Activated CD4-positive, alpha-beta T cell treated with anti-CD3 and anti-CD28 coated beads for 24 hours (primary cell): ENCODE results near the gene FBF1.
"Not testable (repeated sequence)": the region's sequence is repeated elsewhere in the genome, so short reads cannot be mapped to it uniquely, and the experiment has no call there.

Experiments used
- DNase-seq, 2 donors: peaks; one replicate each; pipeline ENCODE4 v3.0.0-alpha.2; 2020; ENCODE audit warnings: low read depth in 2 of 2

The FBF1 gene, protein sequence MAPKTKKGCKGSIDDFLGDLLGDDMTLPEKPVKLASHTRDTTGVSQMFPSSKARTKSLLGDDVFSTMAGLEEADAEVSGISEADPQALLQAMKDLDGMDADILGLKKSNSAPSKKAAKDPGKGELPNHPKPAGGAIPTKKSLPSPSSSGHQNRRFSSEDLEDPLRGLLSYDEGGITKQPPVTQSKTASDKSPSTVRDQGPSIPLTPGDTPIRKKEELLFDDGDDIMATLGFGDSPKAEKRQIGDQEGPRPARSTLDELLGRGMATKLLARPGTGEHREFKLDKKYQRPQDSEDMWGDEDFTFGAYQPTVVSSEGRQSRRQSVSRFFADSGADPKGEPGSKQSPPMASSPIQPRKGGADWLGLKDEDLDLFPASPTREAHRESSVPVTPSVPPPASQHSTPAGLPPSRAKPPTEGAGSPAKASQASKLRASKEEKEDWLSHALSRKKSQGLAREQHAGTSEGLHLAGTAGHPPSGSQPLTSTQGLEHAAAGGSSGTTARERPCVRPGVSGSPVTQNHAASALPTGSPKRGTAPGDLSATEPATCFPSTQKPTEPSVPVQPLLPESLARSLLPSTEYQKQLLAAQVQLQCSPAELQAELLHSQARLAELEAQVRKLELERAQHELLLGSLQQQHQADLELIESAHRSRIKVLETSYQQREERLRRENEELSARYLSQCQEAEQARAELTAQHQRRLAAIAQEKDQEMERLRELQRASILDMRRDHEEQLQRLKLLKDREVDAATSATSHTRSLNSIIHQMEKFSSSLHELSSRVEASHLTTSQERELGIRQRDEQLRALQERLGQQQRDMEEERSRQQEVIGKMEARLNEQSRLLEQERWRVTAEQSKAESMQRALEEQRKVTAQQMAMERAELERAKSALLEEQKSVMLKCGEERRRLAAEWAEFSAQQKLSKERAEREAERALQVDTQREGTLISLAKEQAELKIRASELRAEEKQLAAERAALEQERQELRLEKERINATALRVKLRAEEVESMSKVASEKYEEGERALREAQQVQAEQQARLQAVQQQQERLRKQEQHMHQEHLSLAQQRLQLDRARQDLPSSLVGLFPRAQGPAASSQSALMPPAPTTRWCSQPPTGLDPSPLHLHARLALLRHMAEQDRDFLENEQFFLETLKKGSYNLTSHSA

DNA sequence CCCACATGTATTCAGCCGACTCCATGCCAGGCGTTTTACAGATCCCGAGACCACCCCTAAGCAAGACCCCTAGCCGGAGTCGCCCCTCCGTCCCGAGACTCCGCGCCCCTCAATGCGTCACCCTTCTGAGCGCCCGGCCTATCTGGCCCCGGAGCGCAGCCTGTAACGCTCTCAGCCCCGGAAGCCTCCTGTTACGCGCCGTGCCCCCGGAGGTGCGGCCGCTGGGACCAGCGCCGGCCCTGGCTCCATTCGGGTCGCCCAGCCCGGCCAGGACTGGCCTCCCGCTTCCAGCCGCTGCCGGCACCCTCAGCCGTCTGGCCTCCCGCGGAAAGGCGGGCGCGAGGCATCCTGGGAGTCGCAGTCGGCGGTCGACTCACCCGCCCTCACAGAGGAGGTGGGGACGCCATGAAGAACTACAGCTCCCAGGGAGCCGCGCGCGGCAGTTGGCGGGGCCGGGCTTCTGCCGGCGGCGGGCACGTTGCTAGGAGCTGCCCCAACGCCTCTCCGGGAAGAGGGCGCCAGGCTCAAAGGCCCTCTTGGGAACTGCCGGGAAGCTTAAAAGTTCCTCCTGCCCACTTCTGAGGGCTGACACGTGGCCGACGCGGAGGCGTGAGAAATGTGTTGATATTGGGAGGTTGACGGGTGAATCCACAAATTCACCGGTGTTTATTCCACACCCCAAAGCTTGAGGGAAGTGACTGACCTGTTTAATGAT, at the start of gene FBF1:
FBF1 (minus strand) TSS at position 316 of the 715 bp plus-strand sequence. CDS start 2,893 bp downstream, outside the sequence.
- DNase-seq, result peak; percentile 77 to 86

DNA sequence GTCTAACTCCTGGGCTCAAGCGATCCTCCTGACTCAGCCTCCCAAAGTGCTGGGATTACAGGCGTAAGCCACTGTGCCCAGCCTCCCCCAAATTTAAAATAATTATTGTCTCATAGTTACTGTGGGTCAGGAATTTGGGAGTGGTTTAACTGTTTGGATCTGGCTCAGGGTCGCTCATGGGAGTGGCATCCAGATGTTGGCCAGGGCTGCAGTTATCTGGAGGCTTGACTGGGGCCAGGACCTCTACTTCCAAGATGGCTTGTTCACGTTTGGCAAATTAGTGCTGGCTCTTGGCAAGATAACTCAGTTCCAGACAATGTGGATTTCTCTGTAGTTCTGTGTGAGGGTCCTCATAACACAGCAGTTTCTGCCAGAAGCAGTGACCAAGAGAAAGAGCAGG, 46.2 kb upstream of the FBF1 start:
- no peak for DNase-seq

DNA sequence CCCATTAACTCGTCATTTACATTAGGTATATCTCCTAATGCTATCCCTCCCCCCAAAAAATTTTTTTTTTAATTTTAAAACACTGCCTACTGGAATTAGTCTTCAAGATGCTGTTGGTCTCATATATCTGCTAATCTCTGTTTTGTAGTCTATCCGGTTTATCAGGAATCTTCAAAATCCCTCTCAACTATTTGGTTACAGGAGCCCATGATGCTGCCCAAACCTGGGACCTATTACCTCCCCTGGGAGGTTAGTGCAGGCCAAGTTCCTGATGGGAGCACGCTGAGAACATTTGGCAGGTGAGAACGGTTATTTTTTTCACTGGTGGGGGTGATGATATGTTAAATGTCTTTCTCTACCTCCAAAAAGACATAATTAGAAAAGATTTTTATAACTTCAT, 45.1 kb upstream of the FBF1 start:
- DNase-seq, result no peak

- no peak for DNase-seq
Measured at GRCh38 chr17:75983501-75984181, 42.8 kb upstream of the FBF1 start.

- no peak for DNase-seq
Measured at GRCh38 chr17:75981019-75981615, 40.3 kb upstream of the FBF1 start.

DNA sequence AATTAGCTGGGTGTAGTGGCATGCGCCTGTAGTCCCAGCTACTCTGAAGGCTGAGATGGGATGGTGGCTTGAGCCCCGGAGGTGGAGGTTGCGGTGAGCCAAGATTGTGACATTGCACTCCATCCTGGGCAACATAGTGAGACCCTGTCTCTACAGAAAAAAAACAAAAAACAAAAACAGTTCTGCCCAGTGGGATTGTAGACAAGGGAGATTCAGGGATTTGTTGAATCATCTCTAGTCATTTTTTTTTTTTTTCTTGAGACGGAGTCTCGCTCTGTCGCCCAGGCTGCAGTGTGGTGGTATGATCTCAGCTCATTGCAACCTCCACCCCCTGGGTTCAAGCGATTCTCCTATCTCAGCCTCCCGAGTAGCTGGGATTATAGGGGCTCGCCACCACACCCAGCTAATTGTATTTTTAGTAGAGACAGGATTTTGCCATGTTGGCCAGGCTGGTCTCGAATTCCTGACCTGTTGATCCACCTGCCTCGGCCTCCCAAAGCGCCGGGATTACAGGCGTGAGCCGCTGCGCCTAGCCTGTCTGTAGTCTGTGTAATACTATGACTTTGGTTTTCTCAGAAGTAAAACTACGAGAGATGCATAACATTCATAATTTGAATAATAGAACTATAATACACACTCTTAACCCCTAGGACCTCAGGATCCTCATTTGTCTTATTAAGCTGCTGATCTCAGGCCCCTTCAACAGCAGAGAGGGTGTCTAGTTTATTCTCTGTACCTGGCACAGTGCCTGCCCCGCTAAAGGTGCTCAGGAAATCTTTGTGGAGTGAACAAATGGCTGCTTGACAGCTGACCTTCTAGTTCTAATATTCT, 39.6 kb upstream of the FBF1 start:
- no peak for DNase-seq

- no peak for DNase-seq
Measured at GRCh38 chr17:75979705-75980187, 38.9 kb upstream of the FBF1 start.

GRCh38 chr17:75978938-75979704, 38.3 kb upstream of the FBF1 start, which contains the start of the genes ACOX1 and TEN1:
TSS of gene ACOX1 (minus strand) at chr17:75979166. CDS start at chr17:75979073, 93 bp downstream.
TSS of gene TEN1 (plus strand) at chr17:75979240. CDS start at chr17:75986193, 6,953 bp downstream.
- peak; percentile 95 to 96 for DNase-seq

DNA sequence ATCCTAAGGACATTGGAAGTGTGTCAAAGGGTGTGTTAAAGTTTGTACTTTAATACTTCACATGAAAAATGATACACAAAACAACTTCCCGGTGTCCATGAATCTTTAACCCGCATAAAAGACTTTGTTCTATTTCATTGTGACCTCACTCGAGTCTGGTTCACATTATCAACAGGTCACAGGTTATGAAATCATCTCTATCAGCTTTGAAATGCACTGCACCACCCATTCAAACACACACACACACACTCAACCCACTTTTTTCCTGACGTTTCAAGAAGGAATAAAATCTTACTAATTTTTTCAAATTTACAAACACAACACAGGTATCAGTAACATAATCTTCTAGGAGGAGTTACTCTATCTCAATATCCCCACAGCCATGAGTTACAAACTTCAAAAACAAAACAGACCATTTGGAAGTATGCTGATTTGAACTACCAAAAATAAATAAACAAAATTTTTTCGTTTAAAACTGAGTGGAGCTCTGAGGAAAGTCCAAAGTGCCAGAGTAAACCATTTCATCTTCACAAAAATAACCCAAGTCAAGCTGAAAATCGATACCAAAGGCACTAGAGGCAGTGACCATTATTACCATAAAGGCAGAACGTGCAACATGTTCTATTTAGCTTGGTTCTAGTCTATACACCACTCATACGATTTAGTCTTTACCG, 35.5 kb upstream of the FBF1 start:
- DNase-seq, result no peak

DNA sequence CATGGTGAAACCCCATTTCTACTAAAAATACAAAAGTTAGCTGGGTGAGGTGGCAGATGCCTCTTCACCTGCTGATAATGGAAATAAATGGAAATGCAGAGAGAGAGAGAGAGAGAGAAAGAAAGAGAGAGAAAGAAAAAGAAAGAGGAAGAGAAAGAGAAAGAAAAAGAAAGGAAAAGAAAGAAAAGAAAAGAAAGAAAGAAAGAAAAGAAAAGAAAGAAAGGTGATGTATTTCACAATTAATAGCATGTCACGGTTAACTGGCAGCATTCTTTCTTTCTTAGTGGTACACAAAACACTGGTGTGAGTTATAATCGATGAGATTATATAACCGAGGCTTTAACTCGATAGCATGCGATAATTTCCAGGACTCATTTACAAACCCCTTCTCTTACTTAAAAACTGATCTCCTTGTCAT, 34.9 kb upstream of the FBF1 start:
- DNase-seq, result no peak

- DNase-seq, result not testable (repeated sequence)
Measured at GRCh38 chr17:75975187-75975586, 34.3 kb upstream of the FBF1 start.

GRCh38 chr17:75970626-75971025, 29.8 kb upstream of the FBF1 start:
- no peak for DNase-seq

- DNase-seq, result no peak
Measured at GRCh38 chr17:75970011-75970523, 29.2 kb upstream of the FBF1 start.

- not testable (repeated sequence) for DNase-seq
Measured at GRCh38 chr17:75969044-75969443, 28.2 kb upstream of the FBF1 start.

DNA sequence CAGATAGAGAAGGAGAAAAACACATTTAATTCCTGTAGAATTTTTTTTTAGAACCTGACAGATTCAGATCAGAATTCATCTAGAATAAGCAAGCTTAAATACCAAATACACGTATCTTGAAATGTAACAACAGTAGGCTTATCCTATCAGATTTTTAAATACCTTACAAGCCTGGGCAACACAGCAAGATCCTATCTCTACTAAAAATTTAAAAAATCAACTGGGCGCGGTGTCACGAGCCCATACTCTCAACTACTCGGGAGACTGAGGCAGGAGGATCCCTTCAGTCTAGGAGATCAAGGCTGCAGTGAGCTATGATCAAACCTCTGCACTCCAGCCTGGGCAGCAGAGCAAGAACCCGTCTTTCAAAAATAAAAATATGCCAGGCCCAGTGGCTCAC, 24.6 kb upstream of the FBF1 start:
- no peak for DNase-seq

DNA sequence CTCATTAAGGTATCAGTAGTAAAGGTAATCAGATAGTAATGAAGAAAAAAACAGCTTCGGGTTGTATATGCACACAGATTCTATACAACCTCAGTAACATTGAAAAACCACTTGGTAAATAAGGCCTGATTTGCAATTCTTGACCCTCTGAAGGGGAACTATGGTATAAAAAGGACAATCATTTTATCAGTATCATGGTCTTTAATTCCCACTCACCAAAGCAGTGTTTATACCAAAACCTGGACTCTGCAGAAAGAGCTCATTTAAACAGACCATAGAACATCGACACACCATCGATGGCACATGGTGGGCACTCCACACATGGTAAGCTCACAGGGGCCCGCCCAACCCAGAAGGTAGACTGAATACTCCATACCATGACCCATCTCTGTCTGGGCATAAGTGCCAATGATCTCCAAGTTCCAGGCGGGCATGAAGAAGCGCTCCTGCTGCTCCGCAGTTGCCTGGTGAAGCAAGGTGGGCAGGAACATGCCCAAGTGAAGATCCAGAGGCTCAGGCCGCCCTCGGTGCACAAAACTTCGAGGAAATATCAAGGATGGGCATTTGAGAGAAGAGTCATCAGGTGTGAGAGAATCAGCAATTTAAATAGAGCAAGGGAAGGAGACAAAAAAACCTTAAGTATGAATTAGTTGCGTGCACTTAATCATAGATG, 19.1 kb upstream of the FBF1 start:
- DNase-seq, result no peak
